SK-N-SH treated with all-trans-retinoic acid at 6 μM for 48 hours (cell line): ENCODE data around the gene TMC8.

ENCODE experiments used
- ATAC-seq: fragments of 200-7000 bp; cut with Tn5 transposase; 3 replicates; pipeline ENCODE4 v1.9.1; 2020; ENCODE audit warnings: mild to moderate bottlenecking, moderate library complexity
- ARNTL ChIP-seq: fragments of 450-650 bp; formaldehyde crosslinking; IDR thresholded peaks from 2 replicates; pipeline ENCODE4 v1.5.0; 2020; ENCODE audit warnings: low read depth, mild to moderate bottlenecking, moderate library complexity, borderline replicate concordance
- BACH2 ChIP-seq: fragments of 250-450 bp; sonication (Bioruptor Pico); IDR thresholded peaks from 2 replicates; pipeline ENCODE4 v1.9.0; 2021; ENCODE audit warnings: mild to moderate bottlenecking, borderline replicate concordance
- CREB5 ChIP-seq: fragments of 250-450 bp; sonication (Bioruptor Pico); IDR thresholded peaks from 2 replicates; pipeline ENCODE4 v1.5.1; 2020; ENCODE audit warnings: low read depth, mild to moderate bottlenecking, moderate library complexity
- CSDC2 ChIP-seq: fragments of 250-450 bp; sonication (Bioruptor Pico); IDR thresholded peaks from 2 replicates; pipeline ENCODE4 v1.5.0; 2020; ENCODE audit warnings: mild to moderate bottlenecking, moderate library complexity
- CSRNP3 ChIP-seq: fragments of 250-450 bp; sonication (Bioruptor Pico); IDR thresholded peaks from 2 replicates; pipeline ENCODE4 v1.5.1; 2021; ENCODE audit warnings: mild to moderate bottlenecking, moderate library complexity
- ESRRG ChIP-seq: fragments of 250-450 bp; sonication (Bioruptor Pico); IDR thresholded peaks from 2 replicates; pipeline ENCODE4 v1.6.1; 2021; ENCODE audit warnings: mild to moderate bottlenecking
- ISL1 ChIP-seq: fragments of 250-450 bp; sonication (Bioruptor Pico); IDR thresholded peaks from 2 replicates; pipeline ENCODE4 v2.1.2; 2022; ENCODE audit warnings: mild to moderate bottlenecking, moderate library complexity
- OSR1 ChIP-seq: fragments of 250-450 bp; sonication (Bioruptor Pico); IDR thresholded peaks from 2 replicates; pipeline ENCODE4 v1.8.0; 2022; ENCODE audit warnings: moderate library complexity, mild to moderate bottlenecking, inconsistent platforms
- PATZ1 ChIP-seq: fragments of 250-450 bp; sonication (Bioruptor Pico); IDR thresholded peaks from 2 replicates; pipeline ENCODE4 v1.8.0; 2020; ENCODE audit warnings: mild to moderate bottlenecking, moderate library complexity, borderline replicate concordance
- POU6F1 ChIP-seq: fragments of 250-450 bp; sonication (Bioruptor Pico); IDR thresholded peaks from 2 replicates; pipeline ENCODE4 v1.8.0; 2021; ENCODE audit warnings: low read depth, mild to moderate bottlenecking, moderate library complexity, borderline replicate concordance
- RARB ChIP-seq: fragments of 250-450 bp; sonication (Bioruptor Pico); IDR thresholded peaks from 2 replicates; pipeline ENCODE4 v1.8.0; 2021; ENCODE audit warnings: mild to moderate bottlenecking, moderate library complexity
- TCF4 ChIP-seq: fragments of 250-450 bp; sonication (Bioruptor Pico); IDR thresholded peaks from 2 replicates; pipeline ENCODE4 v1.8.0; 2021; ENCODE audit warnings: mild to moderate bottlenecking, moderate library complexity, borderline replicate concordance
- TOX ChIP-seq: fragments of 250-450 bp; sonication (Bioruptor Pico); IDR thresholded peaks from 2 replicates; pipeline ENCODE4 v1.8.0; 2021; ENCODE audit warnings: mild to moderate bottlenecking, moderate library complexity, borderline replicate concordance
- TSHZ2 ChIP-seq: fragments of 250-450 bp; sonication (Bioruptor Pico); IDR thresholded peaks from 2 replicates; pipeline ENCODE4 v1.5.0; 2020; ENCODE audit warnings: mild to moderate bottlenecking, moderate library complexity
- ZFP3 ChIP-seq: fragments of 250-450 bp; sonication (Bioruptor Pico); IDR thresholded peaks from 2 replicates; pipeline ENCODE4 v1.5.0; 2020; ENCODE audit warnings: mild to moderate bottlenecking, moderate library complexity
- ZFP30 ChIP-seq: fragments of 450-650 bp; formaldehyde crosslinking; IDR thresholded peaks from 2 replicates; pipeline ENCODE4 v1.5.0; 2022; ENCODE audit warnings: mild to moderate bottlenecking, moderate library complexity
- ZNF565 ChIP-seq: fragments of 450-650 bp; formaldehyde crosslinking; conservative IDR thresholded peaks from 2 replicates; pipeline ENCODE4 v1.5.0; 2020; ENCODE audit warnings: low read depth, mild to moderate bottlenecking, moderate library complexity
- ZNF70 ChIP-seq: fragments of 450-650 bp; formaldehyde crosslinking; IDR thresholded peaks from 2 replicates; pipeline ENCODE4 v1.5.0; 2020; ENCODE audit warnings: mild to moderate bottlenecking, moderate library complexity
- ZNF8 ChIP-seq: fragments of 450-650 bp; formaldehyde crosslinking; IDR thresholded peaks from 2 replicates; pipeline ENCODE4 v1.5.0; 2020; ENCODE audit warnings: mild to moderate bottlenecking, moderate library complexity

TMC8 gene

GRCh38 chr17:78122216-78122930 is 8.2 kb upstream of the TMC8 start:
- TF ChIP-seq TOX (CRISPR knock-in tag) (no peak), ZNF70 (CRISPR knock-in tag) (no peak), ZNF565 (no peak), PATZ1 (CRISPR knock-in tag) (no peak), TCF4 (no peak), BACH2 (CRISPR knock-in tag) (no peak), ZFP3 (CRISPR knock-in tag) (no peak), ZFP30 (CRISPR knock-in tag) (no peak), CREB5 (CRISPR knock-in tag) (no peak)

GRCh38 chr17:78122931-78123249 is 7.7 kb upstream of the TMC8 start:
- TF ChIP-seq CSRNP3 (CRISPR knock-in tag) (no peak), TOX (CRISPR knock-in tag) (no peak), CSDC2 (CRISPR knock-in tag) (no peak), ESRRG (CRISPR knock-in tag) (no peak), ISL1 (no peak), OSR1 (CRISPR knock-in tag) (no peak), TSHZ2 (CRISPR knock-in tag) (no peak), RARB (CRISPR knock-in tag) (no peak), PATZ1 (CRISPR knock-in tag) (no peak), POU6F1 (CRISPR knock-in tag) (no peak), ARNTL (CRISPR knock-in tag) (no peak), ZNF8 (no peak), BACH2 (CRISPR knock-in tag) (no peak)
- TF ChIP-seq, all 23 proteins: peak for 0
- ATAC-seq, result no peak

More at GRCh38 chr17:78122216-78122930, 8.2 kb upstream of the TMC8 start:
- ATAC-seq, result no peak
